Hepatocyte (in vitro differentiated cells): ENCODE data around the gene PLXNC1.

Experiments used
- CTCF ChIP-seq: fragments of 200-600 bp; sonication (generic); IDR thresholded peaks from 2 replicates; pipeline ENCODE4 v1.5.1; 2016; ENCODE audit warnings: antibody characterized with exemption, mild to moderate bottlenecking; ENCODE audit not compliant: poor library complexity
- EZH2 ChIP-seq: fragments of 200-600 bp; sonication (generic); IDR thresholded peaks from 2 replicates; pipeline ENCODE4 v1.6.1; 2016; ENCODE audit warnings: antibody characterized with exemption, mild to moderate bottlenecking, borderline replicate concordance
- EZH2phosphoT487 ChIP-seq: fragments of 200-600 bp; sonication (generic); IDR thresholded peaks from one replicate; pipeline ENCODE4 v1.6.1; 2018; ENCODE audit warnings: antibody characterized with exemption, mild to moderate bottlenecking, low read depth, moderate library complexity; ENCODE audit not compliant: unreplicated experiment, severe bottlenecking

GRCh38 chr12:94264736-94265485 lies 116.5 kb downstream of the PLXNC1 start:
- no peak for TF ChIP-seq CTCF
- no peak for TF ChIP-seq EZH2
- TF ChIP-seq EZH2phosphoT487, result no peak
